ENCODE measurements around the gene RER1. TPM values are rescaled to one million over a fixed set of nuclear protein-coding genes. Genes with fewer than 3 reads are reported as not detected.

The RER1 gene
- total RNA-seq, 4 donors from 2014 or later, result 42.9 to 141 (median 120) TPM

GRCh38 chr1:2394220-2394619 is 2.6 kb downstream of the RER1 start:
- no peak overlapping the region for H3K4me3 ChIP-seq
- DNase-seq, result no peak
- TF ChIP-seq CTCF (IDR thresholded peaks at IDR 0.05) (no peak), POLR2A (IDR thresholded peaks at IDR 0.05) (no peak)
- H3K36me3 ChIP-seq, result peaks cover 0 to 50% (median 0%) of the 10 kb centered on the region in 3 donors
- H3K9me3 ChIP-seq, result no peaks in the 10 kb centered on the region
- H3K27me3 ChIP-seq, result no peaks in the 10 kb centered on the region
- H3K4me1 ChIP-seq, result peaks cover 0 to 41% (median 17%) of the 10 kb centered on the region in 4 donors
- H3K27ac ChIP-seq, result peak overlapping the region in 1 of 4 donors; percentile 96

GRCh38 chr1:2394761-2395160 is 3.1 kb downstream of the RER1 start:
- TF ChIP-seq POLR2A (IDR thresholded peaks at IDR 0.05) (no peak), CTCF (IDR thresholded peaks at IDR 0.05) (no peak)
- H3K4me1 ChIP-seq, result peaks cover 0 to 40% (median 17%) of the 10 kb centered on the region in 4 donors
- no peak overlapping the region for H3K4me3 ChIP-seq
- H3K9me3 ChIP-seq, result no peaks in the 10 kb centered on the region
- H3K27me3 ChIP-seq, result no peaks in the 10 kb centered on the region
- peaks cover 0 to 55% (median 0%) of the 10 kb centered on the region in 3 donors for H3K36me3 ChIP-seq
- H3K27ac ChIP-seq, result no peak overlapping the region
- DNase-seq, result no peak

GRCh38 chr1:2395245-2395644 is 3.6 kb downstream of the RER1 start:
- TF ChIP-seq CTCF (IDR thresholded peaks at IDR 0.05) (no peak), POLR2A (IDR thresholded peaks at IDR 0.05) (no peak)

GRCh38 chr1:2396059-2396458 is 4.4 kb downstream of the RER1 start:
- Histone ChIP-seq H3K36me3 (peaks cover 0 to 67% (median 0%) of the 10 kb centered on the region in 3 donors), H3K27me3 (no peaks in the 10 kb centered on the region), H3K4me1 (peaks cover 0 to 28% (median 10%) of the 10 kb centered on the region in 4 donors), H3K9me3 (no peaks in the 10 kb centered on the region), H3K4me3 (no peak overlapping the region), H3K27ac (no peak overlapping the region)
- no peak for DNase-seq
- TF ChIP-seq CTCF (IDR thresholded peaks at IDR 0.05) (no peak), POLR2A (IDR thresholded peaks at IDR 0.05) (no peak)

More at GRCh38 chr1:2395245-2395644, 3.6 kb downstream of the RER1 start:
- no peaks in the 10 kb centered on the region for H3K9me3 ChIP-seq
- H3K4me1 ChIP-seq, result peaks cover 0 to 35% (median 17%) of the 10 kb centered on the region in 4 donors
- peaks cover 0 to 60% (median 0%) of the 10 kb centered on the region in 3 donors for H3K36me3 ChIP-seq
- no peak overlapping the region for H3K4me3 ChIP-seq
- no peak for DNase-seq
- H3K27ac ChIP-seq, result no peak overlapping the region
- no peaks in the 10 kb centered on the region for H3K27me3 ChIP-seq

GRCh38 chr1:2396476-2396875 is 4.8 kb downstream of the RER1 start:
- no peak for TF ChIP-seq POLR2A (IDR thresholded peaks at IDR 0.05)
- no peak for TF ChIP-seq CTCF (IDR thresholded peaks at IDR 0.05)
- DNase-seq, result no peak
- peaks cover 0 to 28% (median 10%) of the 10 kb centered on the region in 4 donors for H3K4me1 ChIP-seq

More at GRCh38 chr1:2396476-2396875, 4.8 kb downstream of the RER1 start:
- H3K36me3 ChIP-seq, result peaks cover 0 to 69% (median 0%) of the 10 kb centered on the region in 3 donors
- H3K4me3 ChIP-seq, result no peak overlapping the region
- H3K27ac ChIP-seq, result no peak overlapping the region
- H3K27me3 ChIP-seq, result no peaks in the 10 kb centered on the region
- no peaks in the 10 kb centered on the region for H3K9me3 ChIP-seq
